WTC11 (cell line): ENCODE measurements around the gene F8. TPM values are rescaled to one million over a fixed set of nuclear protein-coding genes. Genes with fewer than 3 reads are reported as not detected.

Source experiments
- ATAC-seq: fragments of 200-7000 bp; cut with Tn5 transposase; 2 replicates; pipeline ENCODE4 v1.10.0; 2021; ENCODE audit warnings: mild to moderate bottlenecking, moderate library complexity
- CTCF ChIA-PET: fragments of 300-600 bp; sonication (Branson Sonifier 250); formaldehyde crosslinking; loops from one replicate; lab custom pipeline; 2021; ENCODE audit warnings: antibody characterized with exemption; lab: Charles Lee
- POLR2A ChIA-PET: fragments of 350-600 bp; sonication (Branson Sonifier 250); formaldehyde crosslinking; loops from one replicate; lab custom pipeline; 2021; ENCODE audit warnings: antibody characterized with exemption; lab: Charles Lee
- DNase-seq: peaks from one replicate; pipeline ENCODE4 v3.0.0; 2021; ENCODE audit warnings: low spot score
- H3K27ac Mint-ChIP-seq: 2 replicates; pipeline ENCODE4 v1.8.0; 2021; ENCODE audit warnings: mixed read lengths
- H3K27me3 Mint-ChIP-seq: 2 replicates; pipeline ENCODE4 v1.8.0; 2021; ENCODE audit warnings: low read depth, mild to moderate bottlenecking, moderate library complexity, mixed read lengths
- H3K36me3 Mint-ChIP-seq: 2 replicates; pipeline ENCODE4 v1.8.0; 2021; ENCODE audit warnings: mixed read lengths
- H3K4me1 Mint-ChIP-seq: 2 replicates; pipeline ENCODE4 v1.8.0; 2022; ENCODE audit warnings: mixed read lengths
- H3K4me3 Mint-ChIP-seq: 2 replicates; pipeline ENCODE4 v1.8.0; 2021; ENCODE audit warnings: mild to moderate bottlenecking, moderate library complexity, mixed read lengths
- H3K9me3 Mint-ChIP-seq: 2 replicates; pipeline ENCODE4 v1.8.0; 2021; ENCODE audit warnings: mixed read lengths
- ETV6 ChIP-seq: sonication (generic); formaldehyde crosslinking; IDR thresholded peaks from 2 replicates; pipeline ENCODE4 v1.8.1; 2022; ENCODE audit warnings: mild to moderate bottlenecking, missing genetic modification reagents
- GTF2I ChIP-seq: fragments of 250-450 bp; sonication (Bioruptor Pico); conservative IDR thresholded peaks from 2 replicates; pipeline ENCODE4 v1.4.0; 2021; ENCODE audit warnings: mild to moderate bottlenecking
- KAT7 ChIP-seq: sonication (generic); formaldehyde crosslinking; IDR thresholded peaks from 2 replicates; pipeline ENCODE4 v1.8.1; 2023; ENCODE audit warnings: missing genetic modification reagents, mild to moderate bottlenecking, borderline replicate concordance
- MYBL2 ChIP-seq: sonication (generic); formaldehyde crosslinking; IDR thresholded peaks from 2 replicates; pipeline ENCODE4 v1.8.1; 2023; ENCODE audit warnings: mild to moderate bottlenecking, moderate library complexity, missing genetic modification reagents
- SMAD3 ChIP-seq: sonication (generic); formaldehyde crosslinking; IDR thresholded peaks from 2 replicates; pipeline ENCODE4 v1.8.0; 2022; ENCODE audit warnings: missing genetic modification reagents, mild to moderate bottlenecking, borderline replicate concordance
- SP1 ChIP-seq: sonication (generic); formaldehyde crosslinking; conservative IDR thresholded peaks from 2 replicates; pipeline ENCODE4 v1.8.1; 2022; ENCODE audit warnings: missing genetic modification reagents
- TEAD1 ChIP-seq: sonication (generic); formaldehyde crosslinking; IDR thresholded peaks from 2 replicates; pipeline ENCODE4 v1.8.0; 2022; ENCODE audit warnings: mild to moderate bottlenecking, missing genetic modification reagents
- ZNF121 ChIP-seq: sonication (generic); formaldehyde crosslinking; IDR thresholded peaks from 2 replicates; pipeline ENCODE4 v1.8.0; 2023; ENCODE audit warnings: missing genetic modification reagents
- total RNA-seq: library from RNA; stranded (reverse); gene quantifications from 3 replicates; pipeline ENCODE4 v1.2.3, GENCODE V29; 2021
- TF ChIP-seq, protein P1 (sequence below): fragments of 200-600 bp; IDR thresholded peaks from 2 replicates; pipeline ENCODE4 v1.8.0; 2022; ENCODE audit warnings: antibody characterized with exemption
- TF ChIP-seq, protein P2 (sequence below): sonication (generic); formaldehyde crosslinking; IDR thresholded peaks from 2 replicates; pipeline ENCODE4 v1.8.0; 2022; ENCODE audit warnings: mild to moderate bottlenecking, missing genetic modification reagents
- TF ChIP-seq, protein P3 (sequence below): sonication (generic); formaldehyde crosslinking; IDR thresholded peaks from 2 replicates; pipeline ENCODE4 v1.8.0; 2023; ENCODE audit warnings: missing genetic modification reagents
- TF ChIP-seq, protein P4 (sequence below): sonication (generic); formaldehyde crosslinking; IDR thresholded peaks from 2 replicates; pipeline ENCODE4 v1.8.0; 2022; ENCODE audit warnings: missing genetic modification reagents
- TF ChIP-seq, protein P5 (sequence below): sonication (generic); formaldehyde crosslinking; IDR thresholded peaks from 2 replicates; pipeline ENCODE4 v1.8.1; 2022; ENCODE audit warnings: mild to moderate bottlenecking, missing genetic modification reagents, moderate library complexity, borderline replicate concordance

Gene F8
- total RNA-seq, 1 experiment from 2014 or later = 1.6 TPM

DNA sequence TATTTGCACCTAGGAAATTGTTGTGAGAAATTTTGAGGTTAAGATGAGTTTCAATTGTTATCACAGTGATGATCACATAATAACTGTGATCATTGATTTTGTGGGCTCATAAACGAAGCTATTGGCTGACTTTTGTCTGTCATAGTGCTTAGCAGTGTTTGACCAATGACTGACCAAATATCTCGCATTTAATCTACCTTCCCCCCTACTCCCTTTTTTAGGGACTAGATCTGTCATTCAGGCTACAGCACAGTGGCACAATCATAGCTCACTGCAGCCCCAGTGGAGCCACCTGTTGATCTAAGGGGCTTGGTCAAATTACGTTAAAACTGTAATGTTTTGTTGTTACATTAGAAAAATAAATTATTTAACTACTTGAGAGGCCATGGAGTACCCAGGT, 5.6 kb upstream of the F8 start (continued):
- TF ChIP-seq, protein P1, sequence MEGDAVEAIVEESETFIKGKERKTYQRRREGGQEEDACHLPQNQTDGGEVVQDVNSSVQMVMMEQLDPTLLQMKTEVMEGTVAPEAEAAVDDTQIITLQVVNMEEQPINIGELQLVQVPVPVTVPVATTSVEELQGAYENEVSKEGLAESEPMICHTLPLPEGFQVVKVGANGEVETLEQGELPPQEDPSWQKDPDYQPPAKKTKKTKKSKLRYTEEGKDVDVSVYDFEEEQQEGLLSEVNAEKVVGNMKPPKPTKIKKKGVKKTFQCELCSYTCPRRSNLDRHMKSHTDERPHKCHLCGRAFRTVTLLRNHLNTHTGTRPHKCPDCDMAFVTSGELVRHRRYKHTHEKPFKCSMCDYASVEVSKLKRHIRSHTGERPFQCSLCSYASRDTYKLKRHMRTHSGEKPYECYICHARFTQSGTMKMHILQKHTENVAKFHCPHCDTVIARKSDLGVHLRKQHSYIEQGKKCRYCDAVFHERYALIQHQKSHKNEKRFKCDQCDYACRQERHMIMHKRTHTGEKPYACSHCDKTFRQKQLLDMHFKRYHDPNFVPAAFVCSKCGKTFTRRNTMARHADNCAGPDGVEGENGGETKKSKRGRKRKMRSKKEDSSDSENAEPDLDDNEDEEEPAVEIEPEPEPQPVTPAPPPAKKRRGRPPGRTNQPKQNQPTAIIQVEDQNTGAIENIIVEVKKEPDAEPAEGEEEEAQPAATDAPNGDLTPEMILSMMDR = no peak
- TF ChIP-seq GTF2I = no peak
- TF ChIP-seq TEAD1 (CRISPR knock-in tag) = no peak
- no peak for TF ChIP-seq ETV6 (CRISPR knock-in tag)
- TF ChIP-seq KAT7 = no peak
- no peak for TF ChIP-seq SP1 (CRISPR knock-in tag)
- TF ChIP-seq, protein P2, sequence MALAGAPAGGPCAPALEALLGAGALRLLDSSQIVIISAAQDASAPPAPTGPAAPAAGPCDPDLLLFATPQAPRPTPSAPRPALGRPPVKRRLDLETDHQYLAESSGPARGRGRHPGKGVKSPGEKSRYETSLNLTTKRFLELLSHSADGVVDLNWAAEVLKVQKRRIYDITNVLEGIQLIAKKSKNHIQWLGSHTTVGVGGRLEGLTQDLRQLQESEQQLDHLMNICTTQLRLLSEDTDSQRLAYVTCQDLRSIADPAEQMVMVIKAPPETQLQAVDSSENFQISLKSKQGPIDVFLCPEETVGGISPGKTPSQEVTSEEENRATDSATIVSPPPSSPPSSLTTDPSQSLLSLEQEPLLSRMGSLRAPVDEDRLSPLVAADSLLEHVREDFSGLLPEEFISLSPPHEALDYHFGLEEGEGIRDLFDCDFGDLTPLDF = no peak
- TF ChIP-seq, protein P3, sequence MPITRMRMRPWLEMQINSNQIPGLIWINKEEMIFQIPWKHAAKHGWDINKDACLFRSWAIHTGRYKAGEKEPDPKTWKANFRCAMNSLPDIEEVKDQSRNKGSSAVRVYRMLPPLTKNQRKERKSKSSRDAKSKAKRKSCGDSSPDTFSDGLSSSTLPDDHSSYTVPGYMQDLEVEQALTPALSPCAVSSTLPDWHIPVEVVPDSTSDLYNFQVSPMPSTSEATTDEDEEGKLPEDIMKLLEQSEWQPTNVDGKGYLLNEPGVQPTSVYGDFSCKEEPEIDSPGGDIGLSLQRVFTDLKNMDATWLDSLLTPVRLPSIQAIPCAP (CRISPR knock-in tag) = no peak
- TF ChIP-seq, protein P4, sequence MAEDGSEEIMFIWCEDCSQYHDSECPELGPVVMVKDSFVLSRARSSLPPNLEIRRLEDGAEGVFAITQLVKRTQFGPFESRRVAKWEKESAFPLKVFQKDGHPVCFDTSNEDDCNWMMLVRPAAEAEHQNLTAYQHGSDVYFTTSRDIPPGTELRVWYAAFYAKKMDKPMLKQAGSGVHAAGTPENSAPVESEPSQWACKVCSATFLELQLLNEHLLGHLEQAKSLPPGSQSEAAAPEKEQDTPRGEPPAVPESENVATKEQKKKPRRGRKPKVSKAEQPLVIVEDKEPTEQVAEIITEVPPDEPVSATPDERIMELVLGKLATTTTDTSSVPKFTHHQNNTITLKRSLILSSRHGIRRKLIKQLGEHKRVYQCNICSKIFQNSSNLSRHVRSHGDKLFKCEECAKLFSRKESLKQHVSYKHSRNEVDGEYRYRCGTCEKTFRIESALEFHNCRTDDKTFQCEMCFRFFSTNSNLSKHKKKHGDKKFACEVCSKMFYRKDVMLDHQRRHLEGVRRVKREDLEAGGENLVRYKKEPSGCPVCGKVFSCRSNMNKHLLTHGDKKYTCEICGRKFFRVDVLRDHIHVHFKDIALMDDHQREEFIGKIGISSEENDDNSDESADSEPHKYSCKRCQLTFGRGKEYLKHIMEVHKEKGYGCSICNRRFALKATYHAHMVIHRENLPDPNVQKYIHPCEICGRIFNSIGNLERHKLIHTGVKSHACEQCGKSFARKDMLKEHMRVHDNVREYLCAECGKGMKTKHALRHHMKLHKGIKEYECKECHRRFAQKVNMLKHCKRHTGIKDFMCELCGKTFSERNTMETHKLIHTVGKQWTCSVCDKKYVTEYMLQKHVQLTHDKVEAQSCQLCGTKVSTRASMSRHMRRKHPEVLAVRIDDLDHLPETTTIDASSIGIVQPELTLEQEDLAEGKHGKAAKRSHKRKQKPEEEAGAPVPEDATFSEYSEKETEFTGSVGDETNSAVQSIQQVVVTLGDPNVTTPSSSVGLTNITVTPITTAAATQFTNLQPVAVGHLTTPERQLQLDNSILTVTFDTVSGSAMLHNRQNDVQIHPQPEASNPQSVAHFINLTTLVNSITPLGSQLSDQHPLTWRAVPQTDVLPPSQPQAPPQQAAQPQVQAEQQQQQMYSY (CRISPR knock-in tag) = no peak
- no peak for TF ChIP-seq ZNF121 (CRISPR knock-in tag)
- TF ChIP-seq, all 79 proteins: peak for 0

DNA sequence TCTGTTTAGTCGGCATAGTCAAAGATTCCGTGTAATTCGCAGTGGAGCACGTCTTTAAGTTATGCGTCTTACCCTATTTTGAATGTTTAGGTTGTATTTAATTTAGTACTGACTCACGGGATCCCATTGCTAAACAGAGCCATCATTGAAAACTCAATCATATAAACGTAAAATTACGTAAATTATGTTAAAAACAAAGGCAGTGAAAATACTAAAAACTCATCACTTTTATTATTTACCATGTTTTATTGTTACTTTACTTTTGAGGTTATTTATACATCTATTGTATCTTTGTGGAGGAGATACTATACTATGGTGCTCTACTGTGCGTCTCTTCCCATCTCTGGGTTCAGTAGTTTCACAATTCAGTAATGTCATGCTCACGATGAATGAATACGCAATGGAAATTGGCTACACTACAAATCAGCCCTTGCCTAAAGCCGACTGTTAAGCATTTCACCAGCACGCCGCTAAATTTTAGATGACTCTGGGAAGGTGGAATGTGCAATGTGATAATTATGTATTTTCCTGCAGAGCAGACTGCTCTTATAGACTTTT, 5.1 kb upstream of the F8 start:
- DNase-seq (no peak), ATAC-seq (no peak)
- Mint-ChIP-seq H3K9me3 (no peaks in the 10 kb centered on the region), H3K27me3 (no peaks in the 10 kb centered on the region), H3K4me1 (peaks cover 9% of the 10 kb centered on the region; the same call in 1 of the 2 replicates), H3K4me3 (peak overlapping the region; percentile 84), H3K36me3 (no peaks in the 10 kb centered on the region), H3K27ac (peak overlapping the region; percentile 89)
- ChIA-PET CTCF (interaction anchor here (1.0 kb wide), 1 partner anchor 21 kb away, joined by 3 read pairs; no protein-coding TSS in a partner anchor), POLR2A (no interaction called here)
- TF ChIP-seq, protein P5, sequence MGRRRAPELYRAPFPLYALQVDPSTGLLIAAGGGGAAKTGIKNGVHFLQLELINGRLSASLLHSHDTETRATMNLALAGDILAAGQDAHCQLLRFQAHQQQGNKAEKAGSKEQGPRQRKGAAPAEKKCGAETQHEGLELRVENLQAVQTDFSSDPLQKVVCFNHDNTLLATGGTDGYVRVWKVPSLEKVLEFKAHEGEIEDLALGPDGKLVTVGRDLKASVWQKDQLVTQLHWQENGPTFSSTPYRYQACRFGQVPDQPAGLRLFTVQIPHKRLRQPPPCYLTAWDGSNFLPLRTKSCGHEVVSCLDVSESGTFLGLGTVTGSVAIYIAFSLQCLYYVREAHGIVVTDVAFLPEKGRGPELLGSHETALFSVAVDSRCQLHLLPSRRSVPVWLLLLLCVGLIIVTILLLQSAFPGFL (CRISPR knock-in tag) = no peak
- TF ChIP-seq MYBL2 (CRISPR knock-in tag) (no peak), TEAD1 (CRISPR knock-in tag) (no peak), SMAD3 (CRISPR knock-in tag) (no peak)
- TF ChIP-seq, protein P2 = no peak
